SK-N-MC (cell line): ENCODE results near the gene FCER2.

Experiments used
- DNase-seq: peaks from one replicate; pipeline ENCODE4 v3.0.0-alpha.2; 2011; ENCODE audit warnings: low read depth, low spot score
- H3K27ac ChIP-seq: fragments of 200-600 bp; sonication (generic); 2 replicates; pipeline ENCODE4 v1.5.1; 2016; ENCODE audit warnings: mixed run types
- H3K36me3 ChIP-seq: fragments of 200-600 bp; sonication (generic); 2 replicates; pipeline ENCODE4 v1.6.1; 2017; ENCODE audit warnings: antibody characterized with exemption, low read length, mixed read lengths; ENCODE audit not compliant: insufficient read depth
- H3K4me3 ChIP-seq: fragments of 200-600 bp; sonication (generic); 2 replicates; pipeline ENCODE4 v1.5.1; 2016
- H3K9ac ChIP-seq: fragments of 200-600 bp; sonication (generic); 2 replicates; pipeline ENCODE4 v1.8.0; 2017; ENCODE audit warnings: mixed run types, mixed read lengths; ENCODE audit not compliant: insufficient read length
- H3K9me3 ChIP-seq: fragments of 200-600 bp; sonication (generic); 2 replicates; pipeline ENCODE4 v1.6.1; 2017; ENCODE audit warnings: low read depth, mild to moderate bottlenecking, antibody characterized with exemption, low read length, moderate library complexity, mixed read lengths
- EZH2 ChIP-seq: fragments of 200-600 bp; sonication (generic); IDR thresholded peaks from one replicate; pipeline ENCODE4 v1.6.1; 2017; ENCODE audit warnings: antibody characterized with exemption
- FOXP2 ChIP-seq: optimal IDR thresholded peaks from 2 replicates; pipeline ENCODE3; 2011; ENCODE audit warnings: mild to moderate bottlenecking, moderate library complexity; ENCODE audit not compliant: insufficient read depth; ENCODE audit errors: extremely low read length, control extremely low read depth
- POLR2AphosphoS5 ChIP-seq: IDR thresholded peaks from 2 replicates; pipeline ENCODE4 v1.6.1; 2012; ENCODE audit warnings: mild to moderate bottlenecking, low read depth, low read length, borderline replicate concordance

The FCER2 gene

DNA sequence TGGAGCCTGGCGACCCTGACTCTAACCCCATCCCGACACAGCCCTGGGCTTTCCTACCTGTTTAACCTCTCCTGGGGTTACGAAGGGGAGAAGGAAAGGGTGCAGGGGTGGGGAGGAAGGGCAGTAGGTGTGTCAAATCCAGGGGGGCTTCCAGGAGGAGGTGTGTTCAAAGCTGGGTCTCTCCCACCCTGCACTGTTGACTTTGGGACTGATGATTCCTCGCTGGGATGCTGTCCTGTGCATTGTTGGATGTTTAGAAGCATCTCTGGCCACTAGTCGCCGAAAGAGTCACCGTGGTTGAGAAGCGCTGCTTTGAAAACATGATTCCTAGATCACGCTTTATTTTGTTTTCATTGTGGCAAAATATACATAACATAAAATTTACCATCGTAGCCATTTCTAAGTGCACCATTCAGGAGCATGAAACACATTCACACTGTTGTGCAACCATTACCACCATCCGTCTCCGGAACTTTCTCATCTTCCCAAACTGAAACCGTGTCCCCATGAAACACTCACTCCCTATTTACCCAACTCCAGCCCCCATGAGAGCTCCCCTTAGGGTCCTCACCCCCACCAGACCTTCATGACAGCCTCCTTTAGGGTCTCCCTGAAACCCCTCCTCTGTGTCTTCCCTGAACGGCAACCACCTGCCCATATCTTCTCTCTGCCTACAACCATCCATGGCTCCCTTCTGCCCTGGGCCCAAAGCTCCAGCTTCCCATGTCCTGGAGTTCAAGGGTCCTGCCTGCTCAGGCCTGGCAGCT, 4.4 kb upstream of the FCER2 start:
- Histone ChIP-seq H3K27ac (no peak overlapping the region), H3K4me3 (no peak overlapping the region), H3K9ac (no peak overlapping the region), H3K9me3 (no peaks in the 10 kb centered on the region), H3K36me3 (no peaks in the 10 kb centered on the region)
- no peak for DNase-seq
- TF ChIP-seq POLR2AphosphoS5 (no peak), FOXP2 (no peak), EZH2 (no peak)

DNA sequence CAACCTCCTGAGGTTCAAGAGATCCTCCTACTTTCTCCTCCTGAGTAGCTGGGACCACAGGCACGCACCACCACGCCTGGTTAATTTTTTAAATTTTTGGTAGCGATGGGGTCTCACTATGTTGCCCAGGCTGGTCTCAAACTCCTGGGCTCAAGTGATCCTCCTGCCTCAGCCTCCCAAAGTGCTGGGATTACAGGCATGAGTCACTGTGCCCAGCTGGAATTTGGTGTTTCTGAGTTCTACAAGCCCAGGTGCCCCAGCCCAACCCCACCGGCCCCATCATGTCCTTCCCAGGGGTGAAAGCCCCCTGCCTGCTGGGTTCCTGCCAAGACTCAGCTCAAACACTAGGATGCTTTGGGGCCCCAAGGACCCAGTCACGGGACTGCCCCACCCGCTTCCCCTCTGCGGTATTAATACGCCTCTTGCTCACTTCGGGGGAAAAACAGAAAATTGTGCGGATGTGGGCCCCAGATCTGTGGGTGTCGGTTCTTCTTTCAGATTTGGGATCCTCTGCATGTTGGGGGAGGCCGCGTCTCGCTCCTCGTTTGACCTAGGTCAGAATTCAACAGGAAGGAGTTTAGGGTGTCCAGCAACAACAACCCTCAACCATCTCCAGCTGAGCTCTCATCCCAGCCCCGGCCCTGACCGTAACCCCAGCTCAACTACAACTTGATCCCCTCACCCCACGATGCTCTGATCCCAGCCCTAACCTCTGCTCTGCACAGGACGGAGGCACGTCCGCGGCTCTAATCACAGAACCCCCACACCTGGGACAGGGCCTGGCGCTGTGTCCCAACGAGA, 3.7 kb upstream of the FCER2 start:
- no peak for DNase-seq
- Histone ChIP-seq H3K9me3 (no peaks in the 10 kb centered on the region), H3K9ac (no peak overlapping the region), H3K36me3 (no peaks in the 10 kb centered on the region), H3K4me3 (no peak overlapping the region), H3K27ac (no peak overlapping the region)
- TF ChIP-seq POLR2AphosphoS5 (no peak), EZH2 (no peak), FOXP2 (no peak)

DNA sequence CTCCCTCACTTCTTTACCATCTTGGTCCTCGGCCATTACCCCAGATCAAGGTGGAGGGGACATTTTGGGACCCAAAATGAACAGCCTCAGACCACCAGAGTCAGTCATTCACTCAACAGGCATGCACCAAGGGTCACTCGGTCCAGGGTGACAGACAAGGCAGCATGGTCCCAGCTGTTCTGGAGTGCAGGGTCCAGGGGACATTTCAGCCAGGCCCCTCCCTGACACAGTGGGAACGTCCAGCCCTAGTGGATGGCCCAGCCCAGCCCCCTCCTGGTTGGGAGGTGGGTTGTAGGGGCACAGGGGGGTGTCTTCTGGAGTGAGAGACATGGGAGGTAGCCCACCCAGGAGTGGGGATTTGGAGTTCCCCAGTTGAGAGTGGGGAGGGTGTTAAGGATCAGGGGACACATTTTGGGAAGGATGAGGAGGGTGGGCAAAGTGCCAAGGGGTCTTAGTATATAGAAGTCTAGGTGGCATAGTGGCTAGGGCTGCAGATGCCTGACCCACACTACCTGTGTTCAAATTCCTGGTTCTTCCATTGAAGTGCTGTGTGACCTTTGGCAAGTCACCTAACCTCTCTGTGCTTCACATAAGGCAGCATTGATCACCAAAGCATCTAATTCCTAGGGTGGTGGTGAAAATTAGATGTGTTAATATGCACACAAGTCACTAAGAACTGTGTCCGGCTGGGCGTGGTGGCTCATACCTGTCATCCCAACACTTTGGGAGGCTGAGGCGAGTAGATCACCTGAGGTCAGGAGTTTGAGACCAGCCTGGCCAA, 2.5 kb upstream of the FCER2 start:
- Histone ChIP-seq H3K27ac (no peak overlapping the region), H3K4me3 (no peak overlapping the region), H3K9me3 (no peaks in the 10 kb centered on the region), H3K36me3 (no peaks in the 10 kb centered on the region), H3K9ac (no peak overlapping the region)
- TF ChIP-seq EZH2 (no peak), POLR2AphosphoS5 (no peak), FOXP2 (no peak)
- DNase-seq, result no peak

DNA sequence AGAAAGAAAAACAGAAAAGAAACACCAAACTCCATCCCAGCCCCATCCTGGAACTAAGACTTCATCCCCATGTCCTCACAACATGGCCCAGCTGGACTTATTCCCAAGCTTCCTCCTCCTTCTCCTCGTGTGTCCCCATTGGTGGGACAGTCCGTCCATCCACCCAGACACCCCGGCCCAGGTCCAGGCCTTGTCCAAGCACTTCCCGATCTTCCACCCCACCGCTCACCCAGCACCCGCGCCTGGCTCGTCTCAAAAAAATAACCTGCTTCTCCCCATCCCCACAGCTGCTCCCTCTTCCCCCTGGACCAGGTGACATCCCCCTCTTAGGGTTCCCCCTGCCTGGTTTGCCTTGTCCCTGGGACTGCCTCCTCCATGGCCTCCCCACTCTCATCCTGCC, 1.4 kb upstream of the FCER2 start:
- no peak for TF ChIP-seq EZH2
- no peak for TF ChIP-seq FOXP2
- no peak for TF ChIP-seq POLR2AphosphoS5
- Histone ChIP-seq H3K4me3 (no peak overlapping the region), H3K36me3 (no peaks in the 10 kb centered on the region), H3K9me3 (no peaks in the 10 kb centered on the region), H3K27ac (no peak overlapping the region), H3K9ac (no peak overlapping the region)
- no peak for DNase-seq

DNA sequence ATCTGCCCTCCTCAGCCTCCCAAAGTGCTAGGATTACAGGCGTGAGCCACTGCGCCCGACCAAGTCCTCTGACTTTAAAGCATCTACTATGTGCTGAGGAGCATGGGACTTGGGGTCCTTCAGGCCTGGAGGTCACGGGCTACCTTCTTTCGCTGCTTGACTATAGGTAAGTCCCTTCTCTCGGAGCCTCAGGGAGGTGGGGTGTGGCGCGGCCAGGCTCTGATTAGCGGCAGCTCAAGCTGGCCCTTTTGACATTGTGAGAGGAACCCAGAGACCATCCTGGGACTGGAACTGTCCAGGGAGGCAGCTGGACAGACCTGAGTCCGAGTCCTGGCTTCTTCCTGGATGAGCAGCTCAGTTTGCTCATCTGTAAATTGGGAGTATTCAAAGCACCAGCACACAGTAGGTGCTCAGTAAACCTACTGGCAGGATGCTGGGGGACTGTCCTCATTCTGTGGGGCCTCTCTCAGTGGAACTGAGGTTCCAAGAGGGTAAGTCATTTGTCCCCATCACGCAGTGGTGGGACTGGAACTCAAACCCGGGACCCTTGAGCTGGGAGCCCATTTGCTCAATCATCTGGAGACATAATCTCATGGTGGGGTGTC, 780 bp downstream of the FCER2 start:
- TF ChIP-seq FOXP2 (no peak), EZH2 (no peak), POLR2AphosphoS5 (no peak)
- DNase-seq, result no peak
- no peak overlapping the region for H3K4me3 ChIP-seq
- H3K9me3 ChIP-seq, result no peaks in the 10 kb centered on the region
- no peak overlapping the region for H3K9ac ChIP-seq
- H3K27ac ChIP-seq, result no peak overlapping the region
- H3K36me3 ChIP-seq, result no peaks in the 10 kb centered on the region

DNA sequence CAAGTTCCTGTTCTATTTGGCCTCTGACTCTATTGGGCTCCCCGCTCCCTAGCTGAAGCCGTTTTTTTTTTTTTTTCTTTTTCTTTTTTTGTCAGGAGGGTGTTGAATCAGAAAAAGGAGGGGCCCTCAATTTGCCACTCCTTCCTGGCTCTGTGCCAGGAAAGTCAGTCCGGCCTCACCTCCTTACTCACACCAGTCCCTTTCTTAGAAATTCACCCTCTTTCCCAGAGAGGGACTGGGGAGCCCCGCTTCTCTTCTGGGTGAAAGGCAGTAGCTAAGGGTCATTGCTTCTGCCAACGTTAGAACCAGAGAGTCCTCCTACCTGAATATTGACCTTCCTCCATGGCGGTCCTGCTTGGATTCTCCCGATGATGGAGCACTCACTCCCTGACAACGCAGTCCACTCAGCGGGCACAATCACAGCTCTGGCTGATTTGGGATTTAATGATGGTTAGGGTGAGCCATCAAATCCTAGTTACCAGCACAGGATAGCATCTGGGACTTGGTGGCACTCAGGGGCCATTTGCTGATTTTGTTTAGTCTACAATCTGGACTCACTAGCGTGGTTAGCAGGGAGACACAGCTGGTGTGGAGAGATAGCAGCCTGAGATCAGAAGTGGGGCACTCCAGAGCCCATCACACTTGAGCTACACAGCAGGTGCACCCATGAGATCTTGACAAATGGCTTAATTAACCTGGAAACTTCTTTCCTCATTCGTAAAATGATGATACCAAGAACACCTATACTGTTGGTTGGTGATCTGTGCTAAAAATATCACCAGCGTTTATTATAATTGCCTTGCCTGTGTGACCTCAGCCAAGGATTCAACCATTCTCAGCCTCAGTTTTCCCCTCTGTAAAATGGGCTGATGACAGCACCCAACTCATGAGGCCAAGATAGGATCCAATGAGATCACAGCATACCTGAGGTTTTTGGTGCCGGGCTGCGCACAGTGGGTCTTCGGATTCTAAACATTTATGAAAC, 2.2 kb downstream of the FCER2 start:
- no peak for DNase-seq
- no peak overlapping the region for H3K4me3 ChIP-seq
- H3K27ac ChIP-seq, result no peak overlapping the region
- H3K36me3 ChIP-seq, result no peaks in the 10 kb centered on the region
- no peak overlapping the region for H3K9ac ChIP-seq
- H3K9me3 ChIP-seq, result no peaks in the 10 kb centered on the region
- TF ChIP-seq FOXP2 (no peak), EZH2 (no peak), POLR2AphosphoS5 (no peak)

DNA sequence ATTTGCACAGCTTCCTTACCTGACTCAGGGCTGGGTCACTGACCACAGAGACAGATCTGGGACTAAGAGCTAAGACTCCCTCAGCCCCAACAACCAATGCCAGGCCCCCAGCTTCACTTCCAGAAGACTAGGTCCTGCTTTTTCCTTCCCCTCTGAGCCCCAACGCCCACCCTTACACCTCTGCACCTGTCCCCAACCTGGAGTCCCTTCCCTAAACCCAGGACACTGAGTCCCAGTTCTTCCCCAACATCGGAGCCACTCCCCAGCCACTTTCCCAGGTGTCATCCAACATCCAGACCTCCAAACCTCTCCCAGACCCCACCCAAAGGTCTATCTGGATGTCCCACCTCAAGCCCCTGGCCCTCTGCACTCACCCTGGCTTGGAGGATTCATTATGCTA, 2.9 kb downstream of the FCER2 start:
- no peak overlapping the region for H3K4me3 ChIP-seq
- no peak for DNase-seq
- no peak for TF ChIP-seq EZH2
- TF ChIP-seq POLR2AphosphoS5, result no peak
- TF ChIP-seq FOXP2, result no peak
- H3K36me3 ChIP-seq, result no peaks in the 10 kb centered on the region
- no peaks in the 10 kb centered on the region for H3K9me3 ChIP-seq
- H3K9ac ChIP-seq, result no peak overlapping the region
- H3K27ac ChIP-seq, result no peak overlapping the region

DNA sequence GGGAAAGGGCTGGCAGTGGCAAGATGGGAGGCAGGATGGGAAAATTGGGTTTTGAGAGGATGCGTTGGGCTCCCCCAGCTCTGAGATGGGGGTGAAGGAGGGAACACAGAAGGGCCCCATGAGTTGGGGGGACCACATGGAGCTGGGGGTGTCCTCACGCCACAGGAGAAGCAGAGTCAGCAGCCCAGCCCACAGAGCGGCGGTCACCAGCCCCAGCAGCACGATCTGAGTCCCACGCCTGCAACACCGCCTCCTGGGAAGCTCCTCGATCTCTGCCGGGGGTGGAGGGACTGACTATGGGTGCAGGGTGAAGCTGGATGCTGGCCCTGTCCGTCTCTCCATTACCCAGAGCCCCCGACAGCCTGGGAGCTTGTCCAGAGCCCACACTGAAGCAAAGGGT, 3.3 kb downstream of the FCER2 start:
- Histone ChIP-seq H3K36me3 (no peaks in the 10 kb centered on the region), H3K27ac (no peak overlapping the region), H3K9me3 (no peaks in the 10 kb centered on the region), H3K4me3 (no peak overlapping the region), H3K9ac (no peak overlapping the region)
- no peak for DNase-seq
- TF ChIP-seq POLR2AphosphoS5 (no peak), EZH2 (no peak), FOXP2 (no peak)
